ENCODE measurements around the gene BRPF1. TPM values are rescaled to one million over a fixed set of nuclear protein-coding genes. Genes with fewer than 3 reads are reported as not detected.

BRPF1 gene
- total RNA-seq, 1 experiment from 2014 or later, result 20.4 TPM

DNA sequence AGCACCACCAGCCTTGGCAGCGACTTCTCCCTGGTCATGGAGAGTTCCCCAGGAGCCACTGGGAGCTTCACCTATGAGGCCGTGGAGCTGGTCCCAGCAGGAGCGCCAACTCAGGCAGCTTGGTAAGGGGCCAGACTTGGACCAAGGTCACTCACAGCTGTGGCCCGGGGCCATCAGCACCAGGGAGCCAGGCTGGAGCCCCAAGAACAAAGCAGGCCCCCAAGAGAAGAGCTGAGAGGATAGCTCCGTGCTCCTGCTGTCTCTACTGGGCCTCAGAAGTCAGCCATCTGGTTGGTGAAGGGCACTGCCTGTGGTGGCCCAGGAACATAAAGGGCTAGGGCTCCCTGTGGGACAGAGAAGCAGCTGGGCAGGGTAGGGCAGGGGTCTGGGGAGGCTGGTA, 42.6 kb upstream of the BRPF1 start:
- H3K4me1 Mint-ChIP-seq (ENCODE audit: low read depth, unreplicated experiment), result no peaks in the 10 kb centered on the region
- H3K27me3 Mint-ChIP-seq (ENCODE audit: unreplicated experiment), result no peaks in the 10 kb centered on the region
- H3K27ac Mint-ChIP-seq (ENCODE audit: unreplicated experiment), result no peak overlapping the region
- H3K4me3 Mint-ChIP-seq (ENCODE audit: low read depth, unreplicated experiment), result no peak overlapping the region
- intact Hi-C loops (cut with micrococcal nuclease; ENCODE audit: unreplicated experiment), result no loop called here
- CTCF ChIA-PET, result no interaction called here
- H3K36me3 Mint-ChIP-seq (ENCODE audit: insufficient read depth, unreplicated experiment), result peaks cover 21% of the 10 kb centered on the region
- no TSS peak for BruUV-seq (replicated peaks)
- H3K9me3 Mint-ChIP-seq (ENCODE audit: low read depth, unreplicated experiment), result no peaks in the 10 kb centered on the region
- no peak for DNase-seq
- TF ChIP-seq, protein P1, sequence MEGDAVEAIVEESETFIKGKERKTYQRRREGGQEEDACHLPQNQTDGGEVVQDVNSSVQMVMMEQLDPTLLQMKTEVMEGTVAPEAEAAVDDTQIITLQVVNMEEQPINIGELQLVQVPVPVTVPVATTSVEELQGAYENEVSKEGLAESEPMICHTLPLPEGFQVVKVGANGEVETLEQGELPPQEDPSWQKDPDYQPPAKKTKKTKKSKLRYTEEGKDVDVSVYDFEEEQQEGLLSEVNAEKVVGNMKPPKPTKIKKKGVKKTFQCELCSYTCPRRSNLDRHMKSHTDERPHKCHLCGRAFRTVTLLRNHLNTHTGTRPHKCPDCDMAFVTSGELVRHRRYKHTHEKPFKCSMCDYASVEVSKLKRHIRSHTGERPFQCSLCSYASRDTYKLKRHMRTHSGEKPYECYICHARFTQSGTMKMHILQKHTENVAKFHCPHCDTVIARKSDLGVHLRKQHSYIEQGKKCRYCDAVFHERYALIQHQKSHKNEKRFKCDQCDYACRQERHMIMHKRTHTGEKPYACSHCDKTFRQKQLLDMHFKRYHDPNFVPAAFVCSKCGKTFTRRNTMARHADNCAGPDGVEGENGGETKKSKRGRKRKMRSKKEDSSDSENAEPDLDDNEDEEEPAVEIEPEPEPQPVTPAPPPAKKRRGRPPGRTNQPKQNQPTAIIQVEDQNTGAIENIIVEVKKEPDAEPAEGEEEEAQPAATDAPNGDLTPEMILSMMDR (IDR thresholded peaks at IDR 0.05; ENCODE audit: unreplicated experiment), result no peak

DNA sequence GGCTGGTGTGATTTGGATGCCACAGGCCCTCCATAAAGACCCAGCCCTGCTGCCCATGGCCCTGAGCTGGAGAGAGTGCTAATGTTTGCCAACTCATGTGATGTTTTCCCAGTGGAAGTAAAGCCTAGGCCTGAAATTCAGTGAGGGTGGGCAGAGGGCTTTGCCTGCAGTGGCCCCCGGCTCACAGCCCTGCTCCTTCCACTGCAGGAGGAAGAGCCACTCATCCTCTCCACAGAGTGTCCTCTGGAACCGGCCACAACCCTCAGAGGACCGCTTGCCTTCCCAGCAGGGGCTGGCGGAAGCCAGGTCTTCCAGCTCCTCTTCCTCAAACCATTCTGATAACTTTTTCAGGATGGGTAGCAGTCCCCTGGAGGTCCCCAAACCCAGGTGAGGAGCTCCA, 41.8 kb upstream of the BRPF1 start:
- Mint-ChIP-seq H3K4me1 (ENCODE audit: low read depth, unreplicated experiment) (no peaks in the 10 kb centered on the region), H3K27me3 (ENCODE audit: unreplicated experiment) (no peaks in the 10 kb centered on the region), H3K4me3 (ENCODE audit: low read depth, unreplicated experiment) (no peak overlapping the region), H3K36me3 (ENCODE audit: insufficient read depth, unreplicated experiment) (peaks cover 17% of the 10 kb centered on the region), H3K27ac (ENCODE audit: unreplicated experiment) (no peak overlapping the region), H3K9me3 (ENCODE audit: low read depth, unreplicated experiment) (no peaks in the 10 kb centered on the region)
- CTCF ChIA-PET, result no interaction called here
- no TSS peak for BruUV-seq (replicated peaks)
- TF ChIP-seq, protein P1 (IDR thresholded peaks at IDR 0.05; ENCODE audit: unreplicated experiment), result no peak
- intact Hi-C loops (cut with micrococcal nuclease; ENCODE audit: unreplicated experiment), result no loop called here
- DNase-seq, result no peak

DNA sequence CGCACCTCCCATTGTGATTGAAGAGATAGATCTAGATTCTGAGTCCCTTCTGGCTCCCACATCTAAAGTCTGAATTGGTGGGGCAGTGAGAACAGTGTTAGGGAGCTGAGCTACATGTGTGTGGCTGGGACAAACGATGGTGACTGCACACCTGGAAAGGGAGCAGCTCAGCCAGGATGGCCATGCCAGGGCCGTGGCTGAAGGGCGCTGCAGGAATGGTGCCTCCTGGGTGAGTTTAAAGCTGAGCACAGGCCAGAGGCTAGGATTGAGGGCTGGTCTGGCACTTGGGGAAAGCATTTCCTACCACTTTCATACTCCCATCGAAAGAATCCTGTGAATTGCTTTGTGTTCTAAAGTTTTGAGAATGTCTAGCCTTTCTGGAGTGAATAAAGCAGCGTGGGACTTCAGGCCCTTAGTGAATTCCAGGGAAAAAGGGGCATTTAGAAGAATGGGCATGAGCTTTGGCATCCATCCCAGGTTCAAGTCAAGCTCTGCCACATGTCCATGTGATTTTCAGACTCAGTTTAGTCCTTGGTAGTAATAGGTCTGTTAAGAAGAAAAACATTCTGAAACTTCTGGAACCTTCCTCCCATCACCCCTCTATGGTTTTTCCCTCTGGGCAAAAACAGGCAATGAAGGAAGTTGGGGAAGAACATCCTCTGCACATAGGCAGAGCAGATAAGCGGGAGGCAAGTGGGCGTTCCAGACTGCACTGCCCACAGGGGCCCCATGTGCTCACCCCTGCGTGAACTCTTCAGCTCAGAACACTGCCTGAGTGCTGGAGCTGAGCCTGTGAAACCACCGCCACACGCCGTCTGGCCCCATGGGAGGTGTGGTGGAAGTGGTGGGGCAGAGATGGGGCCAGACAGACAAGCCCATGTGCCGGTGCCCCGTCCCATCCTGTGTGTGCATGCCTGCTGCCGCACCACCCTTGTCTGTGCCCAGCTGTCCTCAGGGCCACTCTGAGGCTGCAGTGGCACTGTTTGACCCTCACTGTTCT, 40.8 kb upstream of the BRPF1 start:
- H3K4me1 Mint-ChIP-seq (ENCODE audit: low read depth, unreplicated experiment), result no peaks in the 10 kb centered on the region
- peaks cover 15% of the 10 kb centered on the region for H3K36me3 Mint-ChIP-seq (ENCODE audit: insufficient read depth, unreplicated experiment)
- H3K27me3 Mint-ChIP-seq (ENCODE audit: unreplicated experiment), result no peaks in the 10 kb centered on the region
- TF ChIP-seq, protein P1 (IDR thresholded peaks at IDR 0.05; ENCODE audit: unreplicated experiment), result no peak
- H3K27ac Mint-ChIP-seq (ENCODE audit: unreplicated experiment), result no peak overlapping the region
- no peaks in the 10 kb centered on the region for H3K9me3 Mint-ChIP-seq (ENCODE audit: low read depth, unreplicated experiment)
- DNase-seq, result no peak
- BruUV-seq (replicated peaks), result no TSS peak
- H3K4me3 Mint-ChIP-seq (ENCODE audit: low read depth, unreplicated experiment), result no peak overlapping the region
- intact Hi-C loops (cut with micrococcal nuclease; ENCODE audit: unreplicated experiment), result no loop called here
- CTCF ChIA-PET, result interaction anchor here (0.6 kb wide), 1 partner anchor 480 kb away, joined by 7 read pairs; no protein-coding TSS in a partner anchor

DNA sequence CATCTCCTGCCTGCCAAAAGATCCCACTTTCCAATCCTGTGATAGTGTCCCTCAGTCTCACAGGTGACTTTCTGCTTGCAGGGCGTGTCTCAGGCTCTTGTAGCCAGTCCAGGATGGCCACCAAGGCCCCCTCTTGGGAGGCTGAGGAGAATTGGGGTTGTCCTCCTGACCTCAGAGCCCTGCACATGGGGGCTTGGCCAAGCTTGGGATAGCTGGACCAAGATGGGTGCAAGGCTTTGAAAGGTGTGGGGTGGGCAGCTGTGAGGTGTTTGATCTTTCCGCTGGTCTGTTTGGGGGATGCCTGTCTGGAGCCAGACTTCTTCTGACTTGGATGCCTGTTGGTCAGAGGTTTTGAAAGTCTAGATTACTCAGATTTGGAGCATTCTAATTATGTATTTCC, 39.9 kb upstream of the BRPF1 start:
- Mint-ChIP-seq H3K4me3 (ENCODE audit: low read depth, unreplicated experiment) (no peak overlapping the region), H3K27ac (ENCODE audit: unreplicated experiment) (no peak overlapping the region), H3K27me3 (ENCODE audit: unreplicated experiment) (no peaks in the 10 kb centered on the region), H3K9me3 (ENCODE audit: low read depth, unreplicated experiment) (no peaks in the 10 kb centered on the region), H3K4me1 (ENCODE audit: low read depth, unreplicated experiment) (no peaks in the 10 kb centered on the region), H3K36me3 (ENCODE audit: insufficient read depth, unreplicated experiment) (peaks cover 10% of the 10 kb centered on the region)
- no peak for DNase-seq
- intact Hi-C loops (cut with micrococcal nuclease; ENCODE audit: unreplicated experiment), result no loop called here
- CTCF ChIA-PET, result no interaction called here
- TF ChIP-seq, protein P1 (IDR thresholded peaks at IDR 0.05; ENCODE audit: unreplicated experiment), result no peak
- no TSS peak for BruUV-seq (replicated peaks)

All from Calu3 (cell line).